Measurements from ENCODE around the gene CSNK2A2.

Gene CSNK2A2

DNA sequence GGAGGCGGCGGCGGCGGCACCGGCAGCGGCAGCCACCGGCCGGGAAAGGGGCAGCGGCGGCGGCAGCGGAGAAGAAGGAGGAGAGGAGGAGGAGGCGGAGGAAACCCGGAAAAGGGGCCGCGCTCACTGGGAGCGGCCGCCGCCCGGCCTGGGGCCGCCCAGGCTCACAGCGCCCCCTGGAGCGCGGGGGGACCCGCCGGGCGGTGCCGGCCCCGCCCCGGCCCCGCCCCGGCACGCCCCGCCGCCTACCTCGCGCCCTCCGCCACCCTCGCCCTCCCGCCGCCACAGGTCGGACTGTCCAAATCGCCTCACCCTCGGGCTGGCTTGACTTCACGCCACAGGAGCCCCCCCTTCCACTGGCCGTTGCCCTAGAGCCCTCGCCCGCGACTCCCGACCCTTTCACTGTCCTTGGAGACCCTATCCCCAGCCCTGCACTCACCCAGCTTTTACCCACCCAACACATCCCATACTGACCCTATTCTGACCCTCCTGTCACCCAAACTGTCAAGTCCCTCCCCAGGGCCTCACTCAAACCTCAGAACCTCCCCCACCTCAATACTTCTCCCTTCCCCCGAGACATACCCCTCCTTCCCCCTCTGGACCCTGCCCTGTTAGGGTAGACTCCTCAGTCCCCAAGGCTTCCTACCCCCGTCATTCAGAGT lies at the start of gene CSNK2A2:
Gene CSNK2A2 (minus strand): TSS at position 85 of the 662 bp plus-strand sequence. CDS start 370 bp downstream, outside the sequence.
- DNase-seq = peak; percentile 99

DNA sequence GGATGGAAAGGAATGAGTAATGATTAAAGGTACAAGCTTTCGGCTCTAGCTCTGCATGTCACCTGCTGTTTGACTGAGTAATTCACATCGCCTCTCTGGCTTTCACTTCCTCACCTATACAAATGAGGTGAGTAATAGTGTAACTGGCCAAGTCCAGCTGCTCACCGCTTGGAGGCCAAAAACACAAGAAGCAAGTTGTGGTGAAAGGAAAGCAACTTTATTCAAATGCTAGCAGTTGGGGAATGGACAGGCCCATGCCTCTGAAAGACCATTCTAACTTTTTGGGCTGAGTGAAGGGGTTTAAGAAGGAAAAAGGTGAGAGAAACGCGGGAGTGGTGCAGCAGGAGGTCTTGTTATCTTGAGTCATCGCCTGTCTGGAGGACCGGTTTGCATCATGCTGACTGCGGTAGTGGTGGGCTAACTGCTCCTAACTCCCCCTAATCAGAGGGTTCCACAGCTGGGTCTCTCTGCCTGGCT lies 45.7 kb upstream of the CSNK2A2 start:
- no peak for DNase-seq

DNA sequence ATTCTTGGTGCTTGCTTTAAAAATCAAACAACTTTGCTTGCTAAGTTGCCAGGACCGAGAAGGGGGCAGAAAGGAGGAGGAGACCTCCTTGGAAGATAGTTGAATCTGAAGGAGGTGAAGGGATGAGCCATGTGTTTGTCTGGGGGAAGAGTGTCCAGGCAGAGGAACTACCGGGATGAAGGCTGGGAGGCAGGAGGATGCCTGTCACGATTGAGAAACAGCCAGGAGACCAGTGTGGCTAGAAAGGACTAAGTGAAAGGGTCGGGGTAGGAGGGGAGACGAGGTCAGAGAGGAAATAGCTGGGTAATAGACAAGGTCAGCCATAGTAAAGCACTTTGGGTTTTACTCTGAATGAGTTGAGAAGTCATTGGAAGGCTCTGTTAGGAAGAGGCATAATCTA lies 38.9 kb upstream of the CSNK2A2 start:
- DNase-seq = no peak

DNA sequence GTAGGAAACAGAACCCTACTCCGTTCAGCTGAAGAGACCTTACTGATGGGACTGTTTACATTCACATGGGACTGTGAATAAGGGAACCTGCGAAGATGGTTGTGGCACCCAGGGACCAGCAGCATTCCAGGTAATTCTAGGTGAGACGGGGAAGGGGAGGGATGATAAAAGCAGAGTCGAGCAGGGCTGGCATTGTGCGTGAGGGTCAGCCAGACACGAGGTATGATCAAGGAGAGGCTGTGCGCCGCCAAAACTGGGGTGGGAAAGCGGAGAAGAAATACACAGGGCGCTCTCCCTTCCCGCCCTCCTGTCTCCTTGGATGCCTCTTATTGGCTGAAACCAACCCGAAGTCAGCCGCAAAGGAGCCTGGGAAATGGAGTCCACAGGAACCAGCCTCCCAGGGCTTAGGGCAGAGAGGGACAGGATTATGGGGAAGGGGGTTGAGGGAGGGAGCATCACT lies 38.4 kb upstream of the CSNK2A2 start:
- DNase-seq = peak; percentile 63

DNA sequence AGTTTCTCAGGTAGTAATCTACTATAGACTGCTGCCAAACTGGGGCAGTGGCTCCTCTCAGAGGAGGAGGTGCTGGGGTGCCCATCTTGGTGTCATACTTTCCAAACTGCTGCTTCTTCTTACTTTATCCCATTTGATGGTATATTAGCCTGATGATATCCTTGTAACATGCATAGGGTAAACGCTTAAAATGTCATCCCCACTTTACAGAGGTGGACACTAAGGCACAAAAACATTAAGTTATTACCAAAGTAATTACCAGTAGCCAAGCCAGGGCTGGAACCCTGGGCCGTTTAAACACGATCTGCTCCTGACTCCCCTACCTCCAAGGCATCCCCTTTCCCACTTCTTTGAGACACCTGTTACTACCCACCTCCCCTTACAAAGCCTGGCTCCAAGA lies 37.8 kb upstream of the CSNK2A2 start:
- no peak for DNase-seq

DNA sequence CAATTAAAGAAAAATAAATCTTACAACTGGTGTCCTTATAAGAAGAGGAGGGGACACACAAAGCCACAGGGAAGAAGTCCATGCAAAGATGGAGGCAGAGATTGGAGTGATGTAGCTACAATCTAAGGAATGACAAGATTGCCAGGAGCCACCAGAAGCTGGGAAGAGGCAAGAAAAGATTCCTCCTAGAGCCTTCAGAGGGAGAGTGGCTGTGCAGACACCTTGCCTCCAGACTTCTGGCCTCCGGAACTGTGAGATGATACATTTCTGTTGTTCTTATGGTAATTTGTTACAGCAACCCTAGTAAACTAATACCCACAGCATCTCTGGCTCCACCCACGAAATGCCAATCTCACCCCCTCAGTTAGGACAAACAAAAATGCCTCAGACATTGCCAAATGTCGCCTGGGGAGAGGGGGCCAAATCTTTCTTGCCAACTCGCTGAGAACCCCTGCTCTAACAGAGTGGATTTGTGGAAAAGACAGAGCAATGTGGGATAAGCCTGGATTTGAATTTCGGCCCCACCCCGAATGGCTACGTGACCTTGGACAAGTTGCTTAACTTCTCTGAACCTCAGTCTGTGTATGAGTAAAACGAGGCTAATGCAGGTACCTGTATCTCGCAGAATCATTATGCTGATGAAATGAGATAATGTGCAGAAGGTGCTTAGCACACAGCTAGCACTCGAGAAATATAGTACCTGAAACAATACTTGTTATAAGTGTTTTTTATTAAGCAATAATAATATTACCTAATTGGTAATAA lies 37.1 kb upstream of the CSNK2A2 start:
- DNase-seq = no peak

DNA sequence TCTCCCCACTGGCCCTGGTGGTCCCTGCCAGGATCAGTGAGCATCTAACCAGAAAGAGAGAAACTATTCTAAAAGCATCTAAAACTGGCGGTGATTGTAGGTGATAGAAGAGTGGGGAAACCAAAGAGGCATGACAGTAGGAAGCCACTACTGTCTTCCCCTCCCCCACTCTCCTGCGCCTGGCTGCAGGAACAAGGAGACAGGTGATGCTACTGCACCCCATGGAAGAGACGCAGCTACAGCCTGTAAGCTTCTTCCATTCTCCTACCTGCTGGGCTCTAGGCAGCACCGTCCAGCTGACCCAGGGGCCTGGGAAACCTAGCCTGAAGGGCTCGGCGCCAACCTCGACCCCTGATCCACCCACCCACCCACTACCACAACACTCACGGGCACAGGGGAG lies 32.4 kb upstream of the CSNK2A2 start:
- no peak for DNase-seq

DNA sequence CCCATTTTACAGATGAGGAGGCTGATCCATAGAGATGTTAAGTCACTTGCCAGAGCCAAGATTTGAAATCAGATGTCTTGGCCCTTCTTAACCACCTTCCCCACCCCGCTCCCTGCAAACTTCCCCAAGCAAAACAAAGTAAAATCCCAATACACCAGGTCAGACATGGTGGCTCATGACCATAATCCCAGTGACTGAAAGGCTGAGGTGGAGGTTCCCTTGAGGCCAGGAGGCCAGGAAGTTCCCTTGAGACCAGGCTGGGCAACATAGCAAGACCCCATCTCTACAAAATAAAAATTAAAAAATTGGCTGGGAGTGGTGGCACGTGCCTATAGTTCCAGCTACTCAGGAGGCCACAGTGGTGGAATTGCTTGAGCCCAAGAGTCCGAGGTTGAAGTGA lies 28.9 kb upstream of the CSNK2A2 start:
- no peak for DNase-seq

DNA sequence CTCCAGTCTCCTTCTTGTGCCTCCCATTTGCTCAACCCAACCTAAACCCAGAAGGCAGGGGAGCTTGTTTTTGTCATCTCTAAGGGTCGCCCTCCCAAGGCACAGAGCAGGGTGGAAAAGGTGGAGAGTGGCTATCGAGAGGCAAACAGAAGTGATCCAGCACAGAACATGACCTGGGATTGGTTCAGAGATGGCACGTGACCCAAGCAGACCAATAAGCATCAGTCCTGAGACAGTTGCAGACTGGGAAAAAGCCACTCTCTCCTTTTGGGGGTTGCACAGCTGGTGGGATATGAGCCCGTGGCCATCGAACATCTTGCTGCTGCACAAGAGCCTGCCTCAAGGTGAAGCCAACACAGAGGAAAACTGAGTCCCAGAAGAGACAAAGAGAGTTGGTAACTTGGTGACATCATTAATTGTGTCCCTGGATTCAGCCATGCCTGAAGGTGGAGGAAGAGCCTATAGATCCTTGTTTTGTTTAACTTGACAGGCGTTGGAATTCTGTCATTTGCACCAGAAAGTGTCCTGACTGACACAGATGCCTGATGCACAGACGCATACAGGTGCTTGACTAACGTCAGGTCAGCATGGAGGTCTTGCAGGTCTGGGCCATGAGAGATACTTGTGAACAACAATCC lies 28.2 kb upstream of the CSNK2A2 start:
- DNase-seq = no peak

DNA sequence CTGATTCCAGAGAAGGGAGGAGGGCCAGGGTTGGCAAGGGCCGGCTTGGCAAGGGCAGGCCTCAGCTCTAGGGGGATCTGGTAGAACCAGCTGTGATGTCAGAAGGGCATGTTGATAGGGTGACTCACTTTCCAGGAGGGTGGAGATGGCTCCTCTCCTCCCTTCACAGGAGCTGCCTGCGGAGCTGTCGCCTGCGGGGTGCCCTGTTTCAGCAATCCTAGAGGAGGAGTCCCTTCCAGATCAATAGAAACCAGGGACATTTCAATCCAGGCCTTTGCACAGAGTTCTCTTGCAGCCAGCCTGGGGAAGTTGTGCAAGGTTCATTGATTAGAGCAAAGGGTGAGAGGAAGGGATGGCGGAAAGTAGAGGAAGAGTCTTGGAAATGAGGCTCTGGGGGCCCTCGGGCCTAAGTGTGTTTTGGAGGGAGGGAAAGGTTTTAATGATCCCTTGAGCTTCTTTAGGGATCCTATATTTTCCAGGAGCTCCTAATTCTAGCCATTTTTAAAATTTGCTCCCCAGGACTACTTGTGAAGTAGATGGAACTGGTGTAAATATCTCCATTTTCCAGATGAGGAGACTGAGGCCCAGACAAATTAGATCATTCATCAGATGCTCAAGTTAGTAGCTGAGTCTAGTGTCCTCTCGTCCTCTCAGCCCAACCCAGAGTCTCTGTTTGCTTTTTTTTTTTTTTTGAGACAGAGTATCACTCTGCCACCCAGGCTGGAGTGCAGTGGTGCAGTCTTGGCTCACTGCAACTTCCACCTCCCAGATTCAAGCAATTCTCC lies 24.8 kb upstream of the CSNK2A2 start:
- no peak for DNase-seq

DNA sequence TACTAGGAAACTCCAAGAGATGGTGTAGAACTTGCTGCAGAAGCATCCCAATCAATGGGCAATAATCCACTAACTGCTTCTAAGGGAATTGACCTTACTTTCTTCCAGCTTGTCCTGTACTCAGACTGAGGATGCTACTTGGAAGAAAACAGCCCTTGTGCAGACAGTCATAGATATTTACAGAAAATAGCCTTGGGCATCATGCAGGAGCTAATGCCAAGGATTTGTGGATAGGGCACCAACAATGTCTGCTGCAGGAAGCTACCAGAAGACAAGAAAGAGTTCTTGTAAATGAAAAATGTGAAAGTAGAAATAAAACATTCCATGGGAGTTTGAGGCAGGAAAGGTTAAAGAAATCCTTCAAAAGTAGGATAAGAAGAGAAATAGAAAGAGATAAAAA lies 21.5 kb upstream of the CSNK2A2 start:
- no peak for DNase-seq

DNA sequence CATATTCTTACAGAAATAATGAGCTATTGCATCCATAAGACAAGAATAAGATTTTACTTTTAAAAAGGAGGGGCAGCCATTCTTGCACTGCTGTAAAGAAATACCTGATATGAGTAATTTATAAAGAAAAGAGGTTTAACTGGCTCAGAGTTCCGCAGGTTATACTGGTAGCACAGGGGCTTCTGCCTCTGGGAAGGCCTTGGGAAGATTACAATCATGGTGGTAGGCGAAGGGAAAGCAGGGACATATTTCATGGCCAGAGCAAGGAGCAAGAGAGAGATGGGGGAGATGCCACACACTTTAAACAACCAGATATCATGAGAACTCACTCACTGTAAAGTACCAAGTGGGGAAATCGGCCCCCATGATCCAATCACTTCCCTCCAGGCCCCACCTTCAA lies 20.9 kb upstream of the CSNK2A2 start:
- no peak for DNase-seq

DNA sequence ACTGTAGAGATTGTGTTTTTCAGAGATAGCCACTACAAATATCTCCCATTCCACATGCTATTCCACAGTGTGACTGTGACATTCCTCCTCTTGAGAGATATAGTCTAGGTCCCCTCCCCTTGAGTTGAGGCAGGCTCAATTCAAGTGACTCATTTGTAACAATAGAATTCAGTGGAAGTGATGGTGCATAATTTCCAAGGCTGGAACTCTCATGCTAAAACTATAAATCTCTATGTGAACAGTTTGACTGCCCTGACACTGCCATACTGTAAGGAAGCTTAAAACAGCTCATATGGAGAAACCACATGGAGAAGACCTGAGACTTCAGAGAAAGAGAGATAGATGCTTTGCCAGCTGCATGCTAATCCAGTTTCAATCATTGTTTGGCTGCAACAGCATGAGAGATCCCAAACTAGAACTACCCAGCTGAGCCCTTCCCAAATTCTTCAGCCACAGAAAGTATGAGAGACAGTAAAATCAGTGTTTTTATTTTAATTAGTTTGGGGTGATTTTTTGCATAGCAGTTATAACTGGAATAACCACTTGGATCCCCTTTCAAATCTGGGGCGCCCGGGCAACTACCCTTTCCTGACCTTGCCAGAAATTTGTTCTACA lies 19.5 kb upstream of the CSNK2A2 start:
- no peak for DNase-seq

DNA sequence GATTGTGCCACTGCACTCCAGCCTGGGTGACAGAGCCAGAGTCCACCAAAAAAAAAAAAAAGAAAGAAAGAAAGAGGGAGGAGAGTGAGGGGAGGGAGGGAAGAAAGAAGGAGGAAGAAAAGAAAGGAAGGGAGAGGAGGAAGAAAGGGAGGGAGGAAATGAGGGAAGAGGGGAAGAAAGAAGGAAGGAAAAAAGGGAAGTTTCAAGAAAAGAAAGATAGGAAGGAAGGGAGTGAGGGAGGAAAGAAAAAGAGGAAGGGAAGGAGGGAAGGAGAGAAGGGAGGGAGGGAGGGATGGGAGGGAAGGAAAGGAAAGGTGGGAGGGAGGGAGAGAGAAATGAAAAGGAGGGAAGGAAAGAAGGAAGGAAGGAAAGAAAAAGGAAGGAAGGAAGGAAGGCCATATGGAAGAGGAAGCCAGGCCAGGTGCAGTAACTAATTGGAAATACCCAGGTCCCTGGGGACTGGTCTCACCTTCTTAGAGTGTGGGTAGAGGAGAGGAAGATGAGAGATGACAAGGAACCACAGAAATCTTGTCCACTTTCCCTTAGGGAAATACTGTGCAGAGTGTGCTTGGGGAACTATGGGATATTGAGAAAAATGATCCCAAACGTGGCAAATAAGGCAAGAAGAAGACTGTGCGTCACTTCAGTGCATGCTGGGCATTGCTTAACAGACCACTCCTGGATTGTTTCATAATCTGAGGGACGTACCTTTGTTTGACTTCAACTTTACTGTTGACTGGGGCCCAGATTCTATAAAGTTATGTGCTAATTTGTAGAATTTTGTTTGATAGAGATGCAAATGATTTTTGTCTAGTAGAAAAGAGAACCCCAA lies 15.1 kb upstream of the CSNK2A2 start:
- DNase-seq = no peak

DNA sequence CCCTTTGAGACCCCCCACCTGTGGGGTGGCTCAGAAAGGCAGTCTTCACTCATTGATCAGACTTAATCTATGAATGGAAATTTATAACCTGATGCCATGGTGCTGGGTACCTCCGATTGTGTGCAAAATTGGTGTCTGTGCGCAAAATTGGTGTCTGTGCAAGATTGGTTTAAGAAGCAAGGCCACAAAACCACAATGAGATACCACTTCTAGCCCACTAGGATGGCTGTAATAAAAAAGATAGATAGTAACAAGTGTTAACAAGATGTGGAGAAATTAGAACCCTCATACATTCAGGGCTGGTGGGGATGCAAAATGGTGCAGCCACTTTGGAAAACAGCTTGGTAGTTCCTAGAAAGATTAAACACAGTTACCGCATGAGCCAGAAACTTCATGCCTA lies 13.9 kb upstream of the CSNK2A2 start:
- no peak for DNase-seq

DNA sequence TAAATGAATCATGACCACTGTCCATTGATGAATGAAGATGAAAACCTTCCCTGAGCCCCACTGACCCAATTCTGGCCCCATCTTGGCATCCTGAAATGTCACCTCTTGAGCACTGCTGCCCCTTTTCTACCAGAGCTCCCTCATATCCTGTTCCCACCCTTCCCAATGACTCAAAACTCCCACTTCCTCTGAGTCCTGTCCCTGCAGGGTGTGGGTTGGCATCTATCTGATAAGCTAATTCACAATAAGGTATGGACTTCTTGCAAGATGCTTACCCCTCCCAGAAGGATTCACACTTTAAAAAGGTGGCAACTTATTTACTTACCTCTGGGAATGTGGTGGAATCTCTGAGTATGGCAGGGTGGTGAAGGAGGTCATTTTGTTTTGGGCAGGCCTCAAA lies 13.3 kb upstream of the CSNK2A2 start:
- DNase-seq = no peak

DNA sequence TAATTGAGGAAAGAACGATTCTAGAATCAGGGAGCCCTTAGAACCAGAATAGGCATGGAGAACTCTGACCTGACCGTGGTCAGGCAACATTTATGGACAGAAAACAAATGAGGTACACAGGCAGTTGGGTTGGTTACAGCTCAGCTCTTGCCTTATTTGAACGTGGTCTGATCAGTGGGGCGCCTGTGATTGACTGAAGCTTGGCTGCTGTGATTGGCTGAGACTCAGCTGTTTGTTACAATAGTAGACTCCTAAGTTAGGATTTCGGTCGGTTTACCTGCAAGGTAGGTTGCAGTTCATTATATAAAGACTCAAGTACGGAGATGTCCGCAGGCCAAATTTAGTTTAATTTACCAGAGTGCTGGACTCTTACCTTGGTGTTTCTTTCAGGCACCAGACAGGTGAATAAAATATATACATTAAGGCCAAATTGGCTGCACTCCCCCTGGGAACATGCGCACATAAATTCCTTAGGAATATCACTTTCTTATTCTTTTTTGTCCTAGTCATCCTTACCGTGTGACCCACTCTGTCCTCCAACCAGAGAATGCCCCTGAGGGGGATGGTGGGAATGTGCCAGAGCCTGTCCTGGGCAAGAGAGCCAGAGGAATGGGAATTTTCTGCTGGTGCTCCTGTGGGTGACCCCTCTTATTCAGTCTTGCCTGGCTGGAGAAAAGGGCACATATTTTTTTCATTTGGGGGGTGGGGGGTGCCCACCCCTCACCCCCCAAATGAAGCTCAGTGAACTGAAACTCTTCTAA lies 7.5 kb upstream of the CSNK2A2 start:
- no peak for DNase-seq

DNA sequence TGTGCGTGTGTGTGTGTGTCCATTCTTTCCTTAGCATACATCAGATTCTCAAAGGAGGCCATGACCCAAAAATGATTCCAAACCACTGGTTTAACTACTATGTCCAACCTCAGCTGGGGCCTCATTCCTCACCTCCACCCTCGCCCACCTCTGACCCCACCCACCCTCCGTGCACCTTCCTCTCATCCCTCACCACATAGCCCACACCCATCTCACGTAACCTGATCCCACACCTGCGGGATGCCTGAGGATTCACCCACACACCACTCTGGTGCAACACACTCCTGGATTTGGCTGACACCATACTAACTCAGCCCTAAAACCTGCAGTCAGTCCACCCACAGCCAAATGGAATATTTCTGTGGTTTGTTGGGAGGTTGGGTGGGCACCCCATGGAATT lies 3.3 kb upstream of the CSNK2A2 start:
- no peak for DNase-seq

DNA sequence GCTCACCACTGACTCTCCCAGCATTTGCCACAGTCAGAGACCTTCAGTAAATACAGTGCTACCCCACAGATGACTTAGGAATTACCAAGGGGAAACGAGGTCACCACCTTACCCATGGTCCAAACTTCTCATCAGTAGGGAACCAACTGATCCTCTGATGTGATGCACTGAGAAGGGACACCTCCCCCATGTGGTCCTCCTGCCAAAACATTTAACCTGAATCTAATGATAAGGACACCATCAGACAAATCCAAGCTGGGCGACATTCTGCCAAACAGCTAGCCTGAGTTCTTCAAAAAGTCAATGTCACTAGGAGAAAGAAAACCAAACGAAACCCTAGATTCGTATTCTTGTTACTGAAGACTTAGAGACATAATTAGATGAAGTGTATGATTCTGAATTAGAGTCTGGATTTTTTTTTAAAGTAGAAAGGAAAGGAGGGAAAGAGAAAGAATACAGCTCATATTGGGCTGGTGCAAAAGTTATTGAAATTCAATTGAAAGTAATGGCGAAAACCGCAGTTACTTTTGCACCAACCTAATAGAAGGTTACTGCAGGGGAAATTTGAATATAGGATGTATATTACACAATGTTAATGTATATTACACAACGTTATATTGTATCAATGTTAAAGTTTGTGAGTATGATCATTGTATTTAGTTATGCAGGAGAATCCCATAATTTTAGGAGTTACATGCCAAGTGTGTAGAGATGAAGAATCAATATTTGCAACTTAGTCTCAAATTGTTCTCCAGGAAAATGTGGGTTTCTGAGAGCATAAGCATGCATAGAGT lies 2.3 kb upstream of the CSNK2A2 start:
- no peak for DNase-seq

DNA sequence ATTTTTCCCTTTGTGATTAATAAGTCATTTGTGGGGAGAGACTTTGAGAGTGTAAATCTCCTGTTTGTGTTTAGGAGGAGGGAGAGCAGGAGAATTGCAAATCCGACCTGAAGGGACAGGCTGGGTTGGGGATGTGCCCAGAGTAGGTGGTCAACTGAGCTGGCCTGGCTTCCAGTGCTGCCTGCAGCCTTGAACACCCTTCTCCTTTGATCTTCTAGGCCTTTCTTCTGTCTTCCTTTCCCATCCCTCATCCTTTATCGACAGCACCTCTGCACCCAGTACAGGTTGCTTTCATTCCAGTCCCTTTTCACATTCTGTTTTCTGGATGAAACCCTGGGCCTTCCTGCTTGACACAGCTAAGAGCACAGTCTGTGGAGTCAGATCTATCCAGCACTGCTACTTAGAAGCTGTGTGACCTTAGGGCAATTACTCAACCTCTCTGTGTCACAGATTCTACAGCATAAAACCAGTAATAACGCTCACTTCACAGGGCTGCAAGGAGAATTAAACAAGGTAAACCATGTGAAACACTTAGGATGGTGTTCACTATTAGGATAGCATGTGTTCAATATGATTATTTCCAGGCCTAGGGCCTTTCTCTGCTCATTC lies 1.0 kb upstream of the CSNK2A2 start:
- DNase-seq = no peak

Data from 8988T (cell line).